Panc1 (cell line): ENCODE measurements around the gene HOXB7. TPM values are rescaled to one million over a fixed set of nuclear protein-coding genes. Genes with fewer than 3 reads are reported as not detected.

ENCODE experiments used
- ATAC-seq: fragments of 200-7000 bp; cut with Tn5 transposase; 2 replicates; pipeline ENCODE4 v1.9.1; 2020; ENCODE audit warnings: mild to moderate bottlenecking, moderate library complexity
- BruUV-seq: library from RNA; stranded (reverse); fragments of 400-500 nt; replicated peaks from 2 replicates; lab custom pipeline; 2021; lab: Mats Ljungman, UMichigan
- CTCF ChIA-PET: fragments of 300-600 bp; sonication (Branson Sonifier 250); formaldehyde crosslinking; loops from one replicate; lab custom pipeline; 2022; ENCODE audit warnings: antibody characterized with exemption; lab: Charles Lee
- POLR2A ChIA-PET: fragments of 300-600 bp; sonication (Branson Sonifier 250); formaldehyde crosslinking; loops from one replicate; lab custom pipeline; 2022; ENCODE audit warnings: antibody characterized with exemption; lab: Charles Lee
- DNase-seq: peaks from one replicate; pipeline ENCODE4 v3.0.0-alpha.2; 2010; ENCODE audit warnings: low read depth, low spot score
- H3K27ac ChIP-seq: 2 replicates; pipeline ENCODE4 v1.5.1; 2011; ENCODE audit warnings: mild to moderate bottlenecking, low read length, inconsistent platforms
- H3K27me3 ChIP-seq: fragments of 200-500 bp; sonication (Bioruptor generic); 2 replicates; pipeline ENCODE4 v1.6.0; 2014; ENCODE audit warnings: low read length, inconsistent platforms; ENCODE audit not compliant: control insufficient read depth, insufficient read depth
- H3K36me3 ChIP-seq: fragments of 200-500 bp; sonication (Bioruptor generic); 2 replicates; pipeline ENCODE4 v1.5.1; 2014; ENCODE audit warnings: inconsistent platforms, mild to moderate bottlenecking, low read length, moderate library complexity; ENCODE audit not compliant: control insufficient read depth, insufficient read depth
- H3K4me1 ChIP-seq: 2 replicates; pipeline ENCODE4 v1.5.1; 2011; ENCODE audit warnings: inconsistent platforms, mild to moderate bottlenecking, low read length, moderate library complexity; ENCODE audit not compliant: control insufficient read depth, insufficient read depth
- H3K4me3 ChIP-seq, 2 experiments: 2 replicates each; pipeline ENCODE4 v1.5.1; 2011 to 2012; ENCODE audit warnings: low read depth in 2 of 2, low read length in 2 of 2, mild to moderate bottlenecking in 2 of 2, inconsistent platforms in 1 of 2, moderate library complexity in 1 of 2
- H3K9me3 ChIP-seq: fragments of 200-500 bp; sonication (Bioruptor generic); 2 replicates; pipeline ENCODE4 v1.5.1; 2014; ENCODE audit warnings: low read depth, mild to moderate bottlenecking, inconsistent platforms, low read length, moderate library complexity; ENCODE audit not compliant: control insufficient read depth, insufficient read depth
- CTCF ChIP-seq: fragments of 450-650 bp; IDR thresholded peaks from 2 replicates; pipeline ENCODE4 v1.5.1; 2017; ENCODE audit warnings: mild to moderate bottlenecking
- POLR2AphosphoS5 ChIP-seq: IDR thresholded peaks from 2 replicates; pipeline ENCODE4 v1.6.1; 2012; ENCODE audit warnings: mild to moderate bottlenecking, low read depth, low read length, moderate library complexity
- REST ChIP-seq, 2 experiments: IDR thresholded peaks; 2 replicates each; pipeline ENCODE4 v1.6.1; 2011 to 2012; ENCODE audit warnings: low read depth in 2 of 2, control low read depth in 1 of 2, low read length in 1 of 2, mild to moderate bottlenecking in 1 of 2, moderate library complexity in 1 of 2; ENCODE audit not compliant: insufficient read depth in 1 of 2
- SIN3A ChIP-seq: IDR thresholded peaks from 2 replicates; pipeline ENCODE4 v1.6.1; 2012; ENCODE audit warnings: low read depth, mild to moderate bottlenecking, low read length, moderate library complexity, borderline replicate concordance; ENCODE audit not compliant: insufficient read depth
- TCF7L2 ChIP-seq: IDR thresholded peaks from 2 replicates; pipeline ENCODE4 v1.6.1; 2011; ENCODE audit warnings: mild to moderate bottlenecking, low read depth, low read length, inconsistent platforms
- in situ Hi-C: cut with HindIII; loops from 2 replicates; pipeline ENCODE4 v1.10.0; 2016; ENCODE audit warnings: low sequenced_read_pairs, low pct_unique_long_range_greater_than_20kb
- intact Hi-C: fragments of 100-400 bp; cut with micrococcal nuclease; formaldehyde crosslinking; loops from one replicate; pipeline ENCODE4 v1.10.0; 2022; ENCODE audit not compliant: unreplicated experiment
- total RNA-seq: library from RNA; stranded (reverse); gene quantifications from one replicate; pipeline ENCODE4 v1.2.1, GENCODE V29; 2021; ENCODE audit not compliant: unreplicated experiment

Gene HOXB7
- total RNA-seq, 1 experiment from 2014 or later = 44.0 TPM

DNA sequence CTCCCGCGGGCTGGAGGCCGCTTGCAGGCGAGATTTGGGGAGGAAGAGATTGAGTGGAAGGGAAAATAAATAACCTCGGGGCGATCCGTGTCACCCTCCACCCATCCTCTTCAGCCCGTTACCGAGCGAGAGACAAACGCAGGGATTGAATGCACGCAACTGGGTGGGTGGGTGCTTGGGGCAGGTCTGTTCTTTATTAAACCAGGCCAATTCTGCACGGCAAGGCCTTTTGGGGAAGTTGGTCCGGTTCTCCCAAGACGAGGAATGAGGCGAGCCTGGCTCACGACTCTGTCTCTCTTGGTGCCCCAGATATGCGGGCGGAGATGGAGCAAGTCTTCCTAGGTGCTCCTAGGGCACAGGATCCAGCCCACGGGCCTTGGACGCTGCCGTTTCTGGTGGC lies 396 bp upstream of the HOXB7 start:
- peaks cover 52% of the 10 kb centered on the region for H3K4me1 ChIP-seq
- ChIA-PET CTCF (no interaction called here), POLR2A (no interaction called here)
- no TSS peak for BruUV-seq
- peaks cover 2% of the 10 kb centered on the region for H3K36me3 ChIP-seq
- in situ Hi-C loops = no loop called here
- ATAC-seq (no peak), DNase-seq (no peak)
- TF ChIP-seq TCF7L2 (no peak), SIN3A (peak; percentile 55; the same call in 1 of the 2 replicates)
- H3K9me3 ChIP-seq = no peaks in the 10 kb centered on the region
- intact Hi-C loops = loop anchor here (10.0 kb wide), 1 partner anchor 586 kb away; no protein-coding TSS in a partner anchor
- peak overlapping the region; percentile 99 for H3K27ac ChIP-seq
- peak overlapping the region; percentile 68 to 71 for H3K4me3 ChIP-seq
- no peaks in the 10 kb centered on the region for H3K27me3 ChIP-seq

GRCh38 chr17:48609759-48610281 lies 997 bp downstream of the HOXB7 start:
- BruUV-seq = no TSS peak
- ATAC-seq (no peak), DNase-seq (no peak)
- Histone ChIP-seq H3K27ac (peak overlapping the region; percentile 99), H3K4me3 (peak overlapping the region; percentile 68 to 71), H3K27me3 (no peaks in the 10 kb centered on the region), H3K9me3 (no peaks in the 10 kb centered on the region), H3K4me1 (peaks cover 59% of the 10 kb centered on the region), H3K36me3 (peaks cover 2% of the 10 kb centered on the region)
- CTCF ChIA-PET = interaction anchor here (0.6 to 1.4 kb wide), 3 partner anchors 8 to 252 kb away, joined by 3 to 4 read pairs (median 3); no protein-coding TSS in a partner anchor
- in situ Hi-C loops = no loop called here
- intact Hi-C loops = loop anchor here (1.0 to 10.0 kb wide), 3 partner anchors 35 to 937 kb away; no protein-coding TSS in a partner anchor
- TF ChIP-seq SIN3A (no peak), TCF7L2 (no peak), POLR2AphosphoS5 (no peak; the same call in 1 of the 2 replicates), REST (IDR thresholded peaks at IDR 0.05; ENCODE audit: insufficient read depth in 1 of 2, low read depth in 2 of 2, low read length in 1 of 2) (no peak), CTCF (no peak)
- POLR2A ChIA-PET = interaction anchor here (0.5 to 2.1 kb wide), 6 partner anchors 11 to 1825 kb away, joined by 3 to 19 read pairs (median 5); no protein-coding TSS in a partner anchor

DNA sequence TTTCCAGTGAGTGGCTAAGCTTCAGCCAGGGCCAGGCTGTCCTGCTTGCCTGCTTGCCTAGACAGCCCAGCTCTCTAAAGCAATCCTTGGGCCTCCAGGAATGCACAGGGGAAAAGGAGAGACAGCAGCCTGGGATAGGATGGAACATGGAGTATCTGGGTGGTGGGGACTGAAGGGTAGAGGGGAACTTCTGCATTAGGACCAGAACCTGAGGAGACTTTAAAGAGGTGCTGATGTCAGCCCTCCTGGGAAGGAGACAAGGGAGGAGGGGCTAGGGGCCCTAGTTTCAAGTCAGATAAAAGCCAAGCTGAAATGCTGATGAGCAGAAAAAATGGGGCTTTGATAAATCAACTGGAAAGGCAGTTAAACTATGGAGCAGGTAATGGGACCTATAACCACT lies 1.8 kb downstream of the HOXB7 start:
- BruUV-seq = no TSS peak
- POLR2A ChIA-PET = interaction anchor here (0.5 to 2.1 kb wide), 3 partner anchors 11 to 1826 kb away, joined by 3 to 8 read pairs (median 3); partner anchors contain the start of gene HOXB9
- CTCF ChIA-PET = interaction anchor here (1.4 kb wide), 1 partner anchor 14 kb away, joined by 4 read pairs; no protein-coding TSS in a partner anchor
- intact Hi-C loops = loop anchor here (5.0 kb wide), 1 partner anchor 938 kb away; no protein-coding TSS in a partner anchor
- Histone ChIP-seq H3K4me1 (peaks cover 57% of the 10 kb centered on the region), H3K27ac (peak overlapping the region; percentile 99), H3K27me3 (no peaks in the 10 kb centered on the region), H3K4me3 (peak overlapping the region; percentile 68 to 71), H3K36me3 (peaks cover 2% of the 10 kb centered on the region), H3K9me3 (no peaks in the 10 kb centered on the region)
- DNase-seq (no peak), ATAC-seq (no peak)
- no peak for TF ChIP-seq REST (IDR thresholded peaks at IDR 0.05; ENCODE audit: insufficient read depth in 1 of 2, low read depth in 2 of 2, low read length in 1 of 2)
- peak; percentile 91 for TF ChIP-seq TCF7L2
- in situ Hi-C loops = no loop called here
